ENCODE results near the gene POLR2M. TPM values are rescaled to one million over a fixed set of nuclear protein-coding genes. Genes with fewer than 3 reads are reported as not detected.

Gene POLR2M
- total and polyA plus RNA-seq, 10 donors = 33.5 to 163 (median 68.9) TPM

DNA sequence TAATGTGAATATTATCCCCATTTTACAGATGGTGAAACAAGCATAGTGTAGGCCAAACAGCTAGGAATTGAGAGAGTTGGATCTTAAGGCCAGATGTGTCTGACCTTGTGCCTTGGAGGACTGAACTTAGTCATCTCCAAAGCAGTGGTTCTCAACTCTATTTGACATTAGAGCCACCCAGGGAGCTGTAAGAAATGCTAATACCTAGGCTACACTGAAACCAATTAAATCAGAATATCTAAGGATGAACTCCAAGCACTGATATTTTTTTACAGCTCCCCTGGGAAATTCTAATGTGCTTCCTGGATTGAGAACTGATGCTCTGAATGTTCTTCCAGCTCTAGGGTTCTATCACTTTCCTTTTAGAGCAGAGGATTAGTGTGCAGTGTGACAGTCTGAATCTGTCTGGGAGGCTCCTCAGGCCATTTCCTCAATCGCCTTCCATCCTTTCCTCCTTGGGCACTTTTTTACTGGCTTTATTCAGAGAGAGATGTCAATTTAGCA lies 32.3 kb downstream of the POLR2M start:
- intact Hi-C loops (cut with DNase I; ENCODE audit: low total_unique reads) = no loop called here
- 75 to 89% (median 85%) methylated on average over 1 of the region's 1 CpG for WGBS, 5 donors

DNA sequence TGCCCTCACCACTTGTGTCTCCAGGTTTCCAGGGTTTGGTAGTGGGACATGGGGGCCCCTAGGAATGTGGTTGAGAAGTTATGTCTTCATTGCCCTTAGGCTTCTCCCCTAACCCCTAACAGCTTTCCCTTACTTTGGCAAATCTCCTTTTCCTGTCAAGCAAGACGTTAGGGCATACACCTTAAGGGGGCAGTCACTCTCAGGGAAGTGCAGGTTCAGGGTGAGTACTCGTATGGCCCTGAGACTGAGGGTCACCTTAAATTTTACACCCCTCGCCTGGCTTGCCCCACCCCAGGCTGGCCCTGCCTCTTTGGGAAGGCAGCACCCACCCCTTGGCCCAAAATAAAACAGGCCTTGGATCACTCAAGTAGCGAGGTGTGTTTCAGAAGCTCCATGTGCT lies 33.5 kb downstream of the POLR2M start:
- intact Hi-C loops (cut with DNase I; ENCODE audit: low total_unique reads) = no loop called here
- whole genome bisulfite sequencing, 5 donors = 69 to 81% (median 74%) methylated on average over 4 of the region's 4 CpGs

More for the DNA sequence above, 32.3 kb downstream of the POLR2M start:
- no peak for DNase-seq
- H3K9me3 ChIP-seq = peaks cover 0 to 6% (median 0%) of the 10 kb centered on the region in 8 donors
- no peaks in the 10 kb centered on the region for H3K27me3 ChIP-seq (replicated peaks in 1 of 7)
- no peaks in the 10 kb centered on the region for H3K36me3 ChIP-seq
- no peak overlapping the region for H3K4me3 ChIP-seq
- H3K27ac ChIP-seq = no peak overlapping the region
- TF ChIP-seq, protein P1, sequence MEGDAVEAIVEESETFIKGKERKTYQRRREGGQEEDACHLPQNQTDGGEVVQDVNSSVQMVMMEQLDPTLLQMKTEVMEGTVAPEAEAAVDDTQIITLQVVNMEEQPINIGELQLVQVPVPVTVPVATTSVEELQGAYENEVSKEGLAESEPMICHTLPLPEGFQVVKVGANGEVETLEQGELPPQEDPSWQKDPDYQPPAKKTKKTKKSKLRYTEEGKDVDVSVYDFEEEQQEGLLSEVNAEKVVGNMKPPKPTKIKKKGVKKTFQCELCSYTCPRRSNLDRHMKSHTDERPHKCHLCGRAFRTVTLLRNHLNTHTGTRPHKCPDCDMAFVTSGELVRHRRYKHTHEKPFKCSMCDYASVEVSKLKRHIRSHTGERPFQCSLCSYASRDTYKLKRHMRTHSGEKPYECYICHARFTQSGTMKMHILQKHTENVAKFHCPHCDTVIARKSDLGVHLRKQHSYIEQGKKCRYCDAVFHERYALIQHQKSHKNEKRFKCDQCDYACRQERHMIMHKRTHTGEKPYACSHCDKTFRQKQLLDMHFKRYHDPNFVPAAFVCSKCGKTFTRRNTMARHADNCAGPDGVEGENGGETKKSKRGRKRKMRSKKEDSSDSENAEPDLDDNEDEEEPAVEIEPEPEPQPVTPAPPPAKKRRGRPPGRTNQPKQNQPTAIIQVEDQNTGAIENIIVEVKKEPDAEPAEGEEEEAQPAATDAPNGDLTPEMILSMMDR (IDR thresholded peaks at IDR 0.05 in 8 of 11, conservative IDR thresholded peaks at IDR 0.05 in 3 of 11) = no peak
- no peak for TF ChIP-seq POLR2A (IDR thresholded peaks at IDR 0.05)
- no peak for TF ChIP-seq POLR2AphosphoS5 (IDR thresholded peaks at IDR 0.05)
- no peaks in the 10 kb centered on the region for H3K4me1 ChIP-seq

DNA sequence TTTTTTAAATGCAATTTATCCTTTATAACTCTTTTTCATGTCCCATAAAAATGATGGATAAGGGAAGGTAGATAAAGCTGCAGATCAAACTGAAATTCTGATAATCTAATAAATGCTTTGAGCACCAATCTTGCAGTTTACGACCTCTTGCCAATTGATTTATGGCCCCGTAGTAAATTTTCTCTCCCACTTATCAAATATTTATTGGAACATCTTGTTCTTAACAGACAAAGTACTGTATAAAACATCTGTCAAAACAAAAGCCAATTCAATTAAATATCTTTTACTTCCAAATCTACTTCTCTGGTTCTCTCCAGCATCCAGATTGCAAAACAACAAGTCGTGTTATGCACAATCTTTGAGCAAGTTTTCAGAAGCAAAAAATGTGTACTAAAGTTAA lies 34.6 kb downstream of the POLR2M start:
- DNase-seq = no peak
- intact Hi-C loops (cut with DNase I; ENCODE audit: low total_unique reads) = no loop called here
- no peaks in the 10 kb centered on the region for H3K4me1 ChIP-seq
- peaks cover 0 to 6% (median 0%) of the 10 kb centered on the region in 8 donors for H3K9me3 ChIP-seq
- H3K4me3 ChIP-seq = no peak overlapping the region
- TF ChIP-seq, protein P1 (IDR thresholded peaks at IDR 0.05 in 8 of 11, conservative IDR thresholded peaks at IDR 0.05 in 3 of 11) = no peak
- TF ChIP-seq POLR2AphosphoS5 (IDR thresholded peaks at IDR 0.05) (no peak), POLR2A (IDR thresholded peaks at IDR 0.05) (no peak)
- H3K27ac ChIP-seq = no peak overlapping the region
- H3K27me3 ChIP-seq (replicated peaks in 1 of 7) = no peaks in the 10 kb centered on the region
- H3K36me3 ChIP-seq = no peaks in the 10 kb centered on the region
- WGBS, 5 donors = 79 to 87% (median 83%) methylated on average over 3 of the region's 3 CpGs

More for the DNA sequence above, 33.5 kb downstream of the POLR2M start:
- no peaks in the 10 kb centered on the region for H3K4me1 ChIP-seq
- peaks cover 0 to 6% (median 0%) of the 10 kb centered on the region in 8 donors for H3K9me3 ChIP-seq
- H3K27ac ChIP-seq = no peak overlapping the region
- no peak for TF ChIP-seq POLR2AphosphoS5 (IDR thresholded peaks at IDR 0.05)
- no peak for TF ChIP-seq POLR2A (IDR thresholded peaks at IDR 0.05)
- TF ChIP-seq, protein P1 (IDR thresholded peaks at IDR 0.05 in 8 of 11, conservative IDR thresholded peaks at IDR 0.05 in 3 of 11) = no peak
- DNase-seq = no peak
- no peak overlapping the region for H3K4me3 ChIP-seq
- no peaks in the 10 kb centered on the region for H3K36me3 ChIP-seq
- no peaks in the 10 kb centered on the region for H3K27me3 ChIP-seq (replicated peaks in 1 of 7)

DNA sequence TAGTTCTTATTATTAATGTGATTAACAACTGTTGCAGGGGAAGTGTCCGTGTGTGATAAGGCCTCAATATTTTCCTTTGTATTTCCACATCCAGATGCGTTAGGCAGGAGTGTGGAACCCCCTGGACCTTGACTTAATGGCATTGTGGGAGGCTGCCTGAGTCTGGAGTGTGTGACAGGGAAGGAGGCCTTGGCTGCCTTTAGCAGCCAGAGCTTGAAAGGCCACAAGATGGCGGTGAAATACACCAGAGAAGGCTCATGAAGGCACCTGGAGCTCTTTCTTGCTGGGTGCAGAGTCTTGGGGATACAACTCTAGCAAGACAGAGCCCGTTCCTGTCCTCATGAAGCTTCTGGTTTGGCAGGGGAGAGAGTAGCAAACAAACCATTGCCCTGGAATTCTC lies 36.9 kb downstream of the POLR2M start:
- Histone ChIP-seq H3K4me1 (no peaks in the 10 kb centered on the region), H3K27ac (no peak overlapping the region), H3K36me3 (no peaks in the 10 kb centered on the region), H3K9me3 (no peaks in the 10 kb centered on the region), H3K27me3 (replicated peaks in 1 of 7) (no peaks in the 10 kb centered on the region), H3K4me3 (no peak overlapping the region)
- TF ChIP-seq, protein P1 (IDR thresholded peaks at IDR 0.05 in 8 of 11, conservative IDR thresholded peaks at IDR 0.05 in 3 of 11) = no peak
- TF ChIP-seq POLR2AphosphoS5 (IDR thresholded peaks at IDR 0.05) (no peak), POLR2A (IDR thresholded peaks at IDR 0.05) (no peak)
- intact Hi-C loops (cut with DNase I; ENCODE audit: low total_unique reads) = no loop called here
- no peak for DNase-seq
- 77 to 92% (median 82%) methylated on average over 4 of the region's 4 CpGs for WGBS, 5 donors
